HepG2 (cell line): Measurements from ENCODE around the gene PRCD. TPM values are rescaled to one million over a fixed set of nuclear protein-coding genes. Genes with fewer than 3 reads are reported as not detected.

Experiments
- CBX5 ChIP-seq: sonication (generic); formaldehyde crosslinking; IDR thresholded peaks from 2 replicates; pipeline ENCODE4 v1.4.0; 2020; ENCODE audit warnings: missing genetic modification reagents, borderline replicate concordance
- ERF ChIP-seq: IDR thresholded peaks from 2 replicates; pipeline ENCODE4 v1.6.1; 2018; ENCODE audit warnings: missing biosample characterization, missing genetic modification reagents
- JARID2 ChIP-seq: sonication (generic); formaldehyde crosslinking; IDR thresholded peaks from 2 replicates; pipeline ENCODE4 v1.8.1; 2023; ENCODE audit warnings: missing genetic modification reagents, inconsistent platforms; ENCODE audit not compliant: insufficient replicate concordance
- MTA3 ChIP-seq: sonication (generic); formaldehyde crosslinking; IDR thresholded peaks from 2 replicates; pipeline ENCODE4 v1.4.0; 2020; ENCODE audit warnings: missing genetic modification reagents
- NRL ChIP-seq: sonication (generic); formaldehyde crosslinking; IDR thresholded peaks from 2 replicates; pipeline ENCODE4 v1.5.0; 2020; ENCODE audit warnings: missing genetic modification reagents, mild to moderate bottlenecking, moderate library complexity, borderline replicate concordance
- SMC3 ChIP-seq: IDR thresholded peaks from 2 replicates; pipeline ENCODE4 v1.6.1; 2011; ENCODE audit warnings: low read length, improper control_type of control experiment
- ZNF225 ChIP-seq: sonication (generic); formaldehyde crosslinking; IDR thresholded peaks from 2 replicates; pipeline ENCODE4 v1.4.0; 2020; ENCODE audit warnings: mild to moderate bottlenecking, missing genetic modification reagents
- ZNF501 ChIP-seq: sonication (generic); formaldehyde crosslinking; IDR thresholded peaks from 2 replicates; pipeline ENCODE4 v1.5.1; 2020; ENCODE audit warnings: mild to moderate bottlenecking, moderate library complexity, missing genetic modification reagents
- ZNF614 ChIP-seq: IDR thresholded peaks from 2 replicates; pipeline ENCODE4 v1.6.1; 2018; ENCODE audit warnings: missing biosample characterization, missing genetic modification reagents, inconsistent platforms, borderline replicate concordance
- ZNF746 ChIP-seq: sonication (generic); formaldehyde crosslinking; IDR thresholded peaks from 2 replicates; pipeline ENCODE4 v1.8.0; 2022; ENCODE audit warnings: mild to moderate bottlenecking, missing genetic modification reagents
- polyA plus RNA-seq, 8 experiments: library from polyadenylated mRNA; depleted of rRNA in 3 of 8; stranded (reverse) in 7 of 8; unstranded in 1 of 8; fragments of >200 nt; fragmentation: Illumina TruSeq in 4 of 8; extraction: Trizol in 4 of 8; gene quantifications; 2 replicates each; pipeline versions ENCODE4 v1.2.1 to v1.2.3, GENCODE V29; 2011 to 2016; ENCODE audit warnings: low read depth in 4 of 8, missing spikeins in 1 of 8, mixed read lengths in 1 of 8; ENCODE audit not compliant: insufficient read depth in 1 of 8
- total RNA-seq, 5 experiments: library from RNA; depleted of rRNA; stranded (reverse); fragments of >200 nt; fragmentation: Illumina TruSeq; extraction: Trizol; gene quantifications; 2 replicates each; pipeline ENCODE4 v1.2.3, GENCODE V29; 2016; ENCODE audit warnings: low read depth in 1 of 5
- TF ChIP-seq, protein P1 (sequence below): IDR thresholded peaks from 2 replicates; pipeline ENCODE4 v1.6.1; 2018; ENCODE audit warnings: missing genetic modification reagents, mild to moderate bottlenecking, missing compliant biosample characterization
- TF ChIP-seq, protein P2 (sequence below): sonication (generic); formaldehyde crosslinking; IDR thresholded peaks from 2 replicates; pipeline ENCODE4 v1.4.0; 2020; ENCODE audit warnings: missing genetic modification reagents
- TF ChIP-seq, protein P3 (sequence below): IDR thresholded peaks from 2 replicates; pipeline ENCODE4 v1.6.1; 2016
- TF ChIP-seq, protein P4 (sequence below): sonication (generic); formaldehyde crosslinking; IDR thresholded peaks from 2 replicates; pipeline ENCODE4 v1.5.0; 2020; ENCODE audit warnings: missing genetic modification reagents
- TF ChIP-seq, protein P5 (sequence below), 2 experiments: sonication (generic) in 1 of 2; formaldehyde crosslinking in 1 of 2; IDR thresholded peaks; 2 replicates each; pipeline versions ENCODE4 v1.4.0 to v1.6.1; 2016 to 2020; ENCODE audit warnings: borderline replicate concordance in 1 of 2, low read depth in 1 of 2, mild to moderate bottlenecking in 1 of 2, missing genetic modification reagents in 1 of 2
- TF ChIP-seq, protein P6 (sequence below): sonication (generic); formaldehyde crosslinking; IDR thresholded peaks from 2 replicates; pipeline ENCODE4 v1.5.1; 2020; ENCODE audit warnings: mild to moderate bottlenecking, missing genetic modification reagents, moderate library complexity

The PRCD gene
- total and polyA plus RNA-seq, 2 of the 13 experiments (the other 11 are each of a cell fraction or from before 2014, with no cell fraction given) = 0.51 TPM; not detected in 1

DNA sequence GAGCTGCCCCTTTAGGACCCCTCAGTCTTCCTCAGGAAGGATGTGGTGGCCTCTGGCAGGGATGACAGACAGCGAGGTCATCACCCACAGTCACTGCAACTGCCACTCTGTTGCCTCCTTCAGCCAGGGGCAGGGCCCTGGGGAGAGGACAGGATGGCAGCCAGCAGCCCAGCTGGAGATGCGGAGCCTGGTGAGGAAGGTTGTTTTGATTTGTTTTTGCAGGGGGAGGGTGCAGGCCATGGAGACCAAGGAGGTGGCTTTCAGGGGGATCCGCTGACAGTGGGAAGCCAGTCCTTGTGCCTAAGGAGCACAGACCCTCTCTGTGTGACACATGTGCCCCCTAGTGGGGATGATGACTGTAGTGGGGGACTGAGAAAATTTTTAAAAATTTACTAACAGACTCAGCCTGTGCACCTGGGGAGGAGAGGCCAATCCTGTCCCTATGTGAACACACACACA lies 7.4 kb downstream of the PRCD start (continued):
- TF ChIP-seq, protein P1, sequence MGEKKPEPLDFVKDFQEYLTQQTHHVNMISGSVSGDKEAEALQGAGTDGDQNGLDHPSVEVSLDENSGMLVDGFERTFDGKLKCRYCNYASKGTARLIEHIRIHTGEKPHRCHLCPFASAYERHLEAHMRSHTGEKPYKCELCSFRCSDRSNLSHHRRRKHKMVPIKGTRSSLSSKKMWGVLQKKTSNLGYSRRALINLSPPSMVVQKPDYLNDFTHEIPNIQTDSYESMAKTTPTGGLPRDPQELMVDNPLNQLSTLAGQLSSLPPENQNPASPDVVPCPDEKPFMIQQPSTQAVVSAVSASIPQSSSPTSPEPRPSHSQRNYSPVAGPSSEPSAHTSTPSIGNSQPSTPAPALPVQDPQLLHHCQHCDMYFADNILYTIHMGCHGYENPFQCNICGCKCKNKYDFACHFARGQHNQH (CRISPR knock-in tag) = peak; percentile 33; the same call in 1 of the 2 replicates
- TF ChIP-seq, protein P2, sequence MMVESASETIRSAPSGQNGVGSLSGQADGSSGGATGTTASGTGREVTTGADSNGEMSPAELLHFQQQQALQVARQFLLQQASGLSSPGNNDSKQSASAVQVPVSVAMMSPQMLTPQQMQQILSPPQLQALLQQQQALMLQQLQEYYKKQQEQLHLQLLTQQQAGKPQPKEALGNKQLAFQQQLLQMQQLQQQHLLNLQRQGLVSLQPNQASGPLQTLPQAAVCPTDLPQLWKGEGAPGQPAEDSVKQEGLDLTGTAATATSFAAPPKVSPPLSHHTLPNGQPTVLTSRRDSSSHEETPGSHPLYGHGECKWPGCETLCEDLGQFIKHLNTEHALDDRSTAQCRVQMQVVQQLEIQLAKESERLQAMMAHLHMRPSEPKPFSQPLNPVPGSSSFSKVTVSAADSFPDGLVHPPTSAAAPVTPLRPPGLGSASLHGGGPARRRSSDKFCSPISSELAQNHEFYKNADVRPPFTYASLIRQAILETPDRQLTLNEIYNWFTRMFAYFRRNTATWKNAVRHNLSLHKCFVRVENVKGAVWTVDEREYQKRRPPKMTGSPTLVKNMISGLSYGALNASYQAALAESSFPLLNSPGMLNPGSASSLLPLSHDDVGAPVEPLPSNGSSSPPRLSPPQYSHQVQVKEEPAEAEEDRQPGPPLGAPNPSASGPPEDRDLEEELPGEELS (CRISPR knock-in tag) = no peak
- TF ChIP-seq ZNF225 (CRISPR knock-in tag) (0 out of 2 replicates have a peak, but pooled peaks have one; percentile 34), NRL (0 out of 2 replicates have a peak, but pooled peaks have one; percentile 67), ZNF746 (CRISPR knock-in tag) (no peak), ZNF501 (CRISPR knock-in tag) (peak; percentile 35; the same call in 1 of the 2 replicates), CBX5 (CRISPR knock-in tag) (0 out of 2 replicates have a peak, but pooled peaks have one; percentile 21), MTA3 (no peak), ZNF614 (CRISPR knock-in tag) (0 out of 2 replicates have a peak, but pooled peaks have one; percentile 43), ERF (CRISPR knock-in tag) (peak; percentile 47; the same call in 1 of the 2 replicates), SMC3 (peak; percentile 99), JARID2 (CRISPR knock-in tag) (peak; percentile 43)
- TF ChIP-seq, protein P3, sequence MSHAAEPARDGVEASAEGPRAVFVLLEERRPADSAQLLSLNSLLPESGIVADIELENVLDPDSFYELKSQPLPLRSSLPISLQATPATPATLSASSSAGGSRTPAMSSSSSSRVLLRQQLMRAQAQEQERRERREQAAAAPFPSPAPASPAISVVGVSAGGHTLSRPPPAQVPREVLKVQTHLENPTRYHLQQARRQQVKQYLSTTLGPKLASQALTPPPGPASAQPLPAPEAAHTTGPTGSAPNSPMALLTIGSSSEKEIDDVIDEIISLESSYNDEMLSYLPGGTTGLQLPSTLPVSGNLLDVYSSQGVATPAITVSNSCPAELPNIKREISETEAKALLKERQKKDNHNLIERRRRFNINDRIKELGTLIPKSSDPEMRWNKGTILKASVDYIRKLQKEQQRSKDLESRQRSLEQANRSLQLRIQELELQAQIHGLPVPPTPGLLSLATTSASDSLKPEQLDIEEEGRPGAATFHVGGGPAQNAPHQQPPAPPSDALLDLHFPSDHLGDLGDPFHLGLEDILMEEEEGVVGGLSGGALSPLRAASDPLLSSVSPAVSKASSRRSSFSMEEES (CRISPR knock-in tag) = 0 out of 2 replicates have a peak, but pooled peaks have one; percentile 32
- TF ChIP-seq, protein P4, sequence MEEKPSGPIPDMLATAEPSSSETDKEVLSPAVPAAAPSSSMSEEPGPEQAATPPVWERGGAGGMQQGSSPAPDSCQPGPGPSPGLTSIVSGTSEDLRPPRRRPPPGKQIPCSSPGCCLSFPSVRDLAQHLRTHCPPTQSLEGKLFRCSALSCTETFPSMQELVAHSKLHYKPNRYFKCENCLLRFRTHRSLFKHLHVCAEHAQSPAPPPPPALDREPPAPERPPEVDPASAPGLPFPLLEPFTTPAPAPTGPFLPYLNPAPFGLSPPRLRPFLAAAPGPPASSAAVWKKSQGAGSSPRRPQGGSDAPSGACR (CRISPR knock-in tag) = no peak
- TF ChIP-seq, protein P5, sequence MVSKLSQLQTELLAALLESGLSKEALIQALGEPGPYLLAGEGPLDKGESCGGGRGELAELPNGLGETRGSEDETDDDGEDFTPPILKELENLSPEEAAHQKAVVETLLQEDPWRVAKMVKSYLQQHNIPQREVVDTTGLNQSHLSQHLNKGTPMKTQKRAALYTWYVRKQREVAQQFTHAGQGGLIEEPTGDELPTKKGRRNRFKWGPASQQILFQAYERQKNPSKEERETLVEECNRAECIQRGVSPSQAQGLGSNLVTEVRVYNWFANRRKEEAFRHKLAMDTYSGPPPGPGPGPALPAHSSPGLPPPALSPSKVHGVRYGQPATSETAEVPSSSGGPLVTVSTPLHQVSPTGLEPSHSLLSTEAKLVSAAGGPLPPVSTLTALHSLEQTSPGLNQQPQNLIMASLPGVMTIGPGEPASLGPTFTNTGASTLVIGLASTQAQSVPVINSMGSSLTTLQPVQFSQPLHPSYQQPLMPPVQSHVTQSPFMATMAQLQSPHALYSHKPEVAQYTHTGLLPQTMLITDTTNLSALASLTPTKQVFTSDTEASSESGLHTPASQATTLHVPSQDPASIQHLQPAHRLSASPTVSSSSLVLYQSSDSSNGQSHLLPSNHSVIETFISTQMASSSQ (IDR thresholded peaks at IDR 0.05; ENCODE audit: low read depth) = no peak
- TF ChIP-seq, protein P5 (CRISPR knock-in tag; IDR thresholded peaks at IDR 0.05; ENCODE audit: borderline replicate concordance) = 0 out of 2 replicates have a peak, but pooled peaks have one; percentile 42
- TF ChIP-seq, protein P6, sequence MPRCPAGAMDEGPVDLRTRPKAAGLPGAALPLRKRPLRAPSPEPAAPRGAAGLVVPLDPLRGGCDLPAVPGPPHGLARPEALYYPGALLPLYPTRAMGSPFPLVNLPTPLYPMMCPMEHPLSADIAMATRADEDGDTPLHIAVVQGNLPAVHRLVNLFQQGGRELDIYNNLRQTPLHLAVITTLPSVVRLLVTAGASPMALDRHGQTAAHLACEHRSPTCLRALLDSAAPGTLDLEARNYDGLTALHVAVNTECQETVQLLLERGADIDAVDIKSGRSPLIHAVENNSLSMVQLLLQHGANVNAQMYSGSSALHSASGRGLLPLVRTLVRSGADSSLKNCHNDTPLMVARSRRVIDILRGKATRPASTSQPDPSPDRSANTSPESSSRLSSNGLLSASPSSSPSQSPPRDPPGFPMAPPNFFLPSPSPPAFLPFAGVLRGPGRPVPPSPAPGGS (CRISPR knock-in tag) = 0 out of 2 replicates have a peak, but pooled peaks have one; percentile 19
